Lung (tissue), 16 donors: Measurements from ENCODE around the gene DDX49. TPM values are rescaled to one million over a fixed set of nuclear protein-coding genes. Genes with fewer than 3 reads are reported as not detected.

Source experiments
- ATAC-seq: fragments of 200-7000 bp; cut with Tn5 transposase; one replicate; pipeline ENCODE4 v1.9.1; 2020; ENCODE audit warnings: moderate number of reproducible peaks; ENCODE audit not compliant: insufficient read depth, low FRiP score
- DNase-seq, 3 donors: peaks; one replicate each; pipeline ENCODE4 v3.0.0-alpha.2; 2013 to 2017
- H3K27ac ChIP-seq, 2 donors: one replicate each; pipeline ENCODE4 v1.5.1; 2013; ENCODE audit warnings: mild to moderate bottlenecking in 2 of 2, moderate library complexity in 2 of 2, control low read depth in 1 of 2, inconsistent platforms in 1 of 2, low read depth in 1 of 2, low read length in 1 of 2
- H3K27me3 ChIP-seq, 3 donors: one replicate each; pipeline ENCODE4 v1.5.1; 2013; ENCODE audit warnings: low read length in 2 of 3; ENCODE audit not compliant: control insufficient read depth in 3 of 3, insufficient read depth in 3 of 3
- H3K36me3 ChIP-seq, 4 donors: one replicate each; pipeline ENCODE4 v1.5.1; 2013; ENCODE audit warnings: low read length in 4 of 4, mild to moderate bottlenecking in 1 of 4, moderate library complexity in 1 of 4; ENCODE audit not compliant: control insufficient read depth in 4 of 4, insufficient read depth in 4 of 4
- H3K4me1 ChIP-seq, 5 donors: one replicate each; pipeline ENCODE4 v1.5.1; 2013; ENCODE audit warnings: low read length in 5 of 5, mild to moderate bottlenecking in 2 of 5, moderate library complexity in 1 of 5; ENCODE audit not compliant: control insufficient read depth in 5 of 5, insufficient read depth in 5 of 5
- H3K4me3 ChIP-seq: one replicate; pipeline ENCODE4 v1.5.1; 2013; ENCODE audit warnings: mild to moderate bottlenecking, control low read depth, moderate library complexity
- H3K9ac ChIP-seq, 2 donors: one replicate each; pipeline ENCODE4 v1.5.1; 2013; ENCODE audit warnings: low read length in 2 of 2, control low read depth in 1 of 2; ENCODE audit not compliant: insufficient read depth in 1 of 2
- H3K9me3 ChIP-seq, 4 donors: one replicate each; pipeline ENCODE4 v1.5.1; 2013; ENCODE audit warnings: low read length in 3 of 4, mild to moderate bottlenecking in 1 of 4, moderate library complexity in 1 of 4; ENCODE audit not compliant: control insufficient read depth in 4 of 4, insufficient read depth in 3 of 4
- WGBS, 2 donors: extraction: QIAGEN DNeasy Blood & Tissue Kit; methylation state at CpG; one replicate each; pipeline ENCODE4 v1.1.7; 2013; 5-methylcytosine and 5-hydroxymethylcytosine counted together
- long read RNA-seq, 5 donors: transcript quantifications; one replicate each; lab custom pipeline, GENCODE V29; 2026
- polyA plus RNA-seq, 2 donors: library from polyadenylated mRNA; stranded (reverse); fragments of 200-250 nt; gene quantifications; one replicate each; pipeline ENCODE4 v1.2.1, GENCODE V29; 2013
- total RNA-seq, 2 donors: library from RNA; depleted of rRNA in 1 of 2; stranded (reverse); fragments of >200 nt in 1 of 2; gene quantifications; one replicate each; pipeline ENCODE4 v1.2.1, GENCODE V29; 2014 to 2021
- TF ChIP-seq, protein P1 (sequence below): IDR thresholded peaks from 2 replicates; pipeline ENCODE4 v1.5.1; 2012; ENCODE audit warnings: mild to moderate bottlenecking; ENCODE audit errors: control extremely low read depth, extremely low read depth
- donor health status: control.
- donor health status: control.
- donor health status: Bipolar disorder and iron deficiency.
- donor health status: healthy.
- donor health status: DM: yes; HTN: yes; CAD: no.

DDX49 gene, protein sequence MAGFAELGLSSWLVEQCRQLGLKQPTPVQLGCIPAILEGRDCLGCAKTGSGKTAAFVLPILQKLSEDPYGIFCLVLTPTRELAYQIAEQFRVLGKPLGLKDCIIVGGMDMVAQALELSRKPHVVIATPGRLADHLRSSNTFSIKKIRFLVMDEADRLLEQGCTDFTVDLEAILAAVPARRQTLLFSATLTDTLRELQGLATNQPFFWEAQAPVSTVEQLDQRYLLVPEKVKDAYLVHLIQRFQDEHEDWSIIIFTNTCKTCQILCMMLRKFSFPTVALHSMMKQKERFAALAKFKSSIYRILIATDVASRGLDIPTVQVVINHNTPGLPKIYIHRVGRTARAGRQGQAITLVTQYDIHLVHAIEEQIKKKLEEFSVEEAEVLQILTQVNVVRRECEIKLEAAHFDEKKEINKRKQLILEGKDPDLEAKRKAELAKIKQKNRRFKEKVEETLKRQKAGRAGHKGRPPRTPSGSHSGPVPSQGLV
- 10 to 100 TPM; 32.2 to 59.8 TPM for total RNA-seq
- polyA plus RNA-seq: 10 to 100 TPM; 52.6 to 69.1 TPM
- long read RNA-seq, donor 1, transcript DDX49-201 (13 exons, 1,830 nt): major isoform, 13 of 72 reads
- long read RNA-seq, donor 1, partial matches to known transcripts: 49 of 72 reads
- long read RNA-seq, donor 1, other reads (novel, unspliced or antisense): 7 of 72 reads
- long read RNA-seq, donor 2, partial matches to known transcripts: 0 of 7 reads
- long read RNA-seq, donor 2, other reads (novel, unspliced or antisense): 0 of 7 reads
- long read RNA-seq, donor 3, partial matches to known transcripts: 5 of 9 reads
- long read RNA-seq, donor 3, other reads (novel, unspliced or antisense): 0 of 9 reads
- long read RNA-seq, donor 4, partial matches to known transcripts: 8 of 13 reads
- long read RNA-seq, donor 4, other reads (novel, unspliced or antisense): 0 of 13 reads
- long read RNA-seq, donor 5, transcript DDX49-201 (13 exons, 1,830 nt): major isoform, 10 of 18 reads
- long read RNA-seq, donor 5, partial matches to known transcripts: 5 of 18 reads
- long read RNA-seq, donor 5, other reads (novel, unspliced or antisense): 0 of 18 reads

DNA sequence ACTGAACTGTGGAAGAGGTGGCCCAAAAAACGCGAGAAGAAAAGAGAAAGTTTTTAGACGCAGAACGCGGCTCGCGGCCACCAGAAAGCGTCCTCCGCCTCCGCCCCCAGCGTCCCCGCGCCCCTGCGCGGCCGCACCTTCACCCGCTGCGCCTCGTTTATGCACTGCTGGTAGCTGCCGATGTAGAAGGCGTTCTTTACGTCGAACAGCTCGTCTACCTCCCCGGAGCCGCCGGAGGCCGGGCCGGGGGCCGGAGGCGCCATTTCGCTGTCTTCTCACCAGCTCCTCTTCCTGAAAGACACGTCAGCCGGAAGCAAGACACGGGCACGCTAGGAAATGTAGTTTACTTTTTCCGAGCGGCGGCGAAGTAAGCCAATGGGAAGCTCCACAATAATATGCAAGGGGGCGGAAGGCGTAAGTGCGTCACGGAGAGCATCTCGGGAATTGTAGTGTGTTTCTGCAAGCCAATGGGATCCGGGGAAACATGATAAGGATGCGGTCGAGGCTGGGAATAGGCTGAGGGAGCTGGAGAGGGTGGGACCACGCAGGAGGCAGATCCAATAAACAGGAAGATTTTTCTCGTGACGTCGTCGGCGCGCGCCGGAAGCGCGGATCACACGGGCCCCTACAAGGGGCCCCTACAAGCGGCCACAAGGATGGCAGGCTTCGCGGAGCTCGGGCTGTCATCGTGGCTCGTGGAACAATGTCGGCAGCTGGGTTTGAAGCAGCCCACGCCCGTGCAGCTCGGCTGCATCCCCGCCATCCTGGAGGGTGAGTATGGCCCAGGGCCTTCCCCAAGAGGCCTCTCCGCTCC lies at the start of gene DDX49, which contains the start of gene COPE:
Gene DDX49 (plus strand): TSS at position 630 of the 814 bp plus-strand sequence. CDS start 27 bp downstream, at position 657.
Gene COPE (minus strand): TSS at position 302 of the 814 bp plus-strand sequence. CDS start 39 bp downstream, at position 263.
- Histone ChIP-seq H3K27me3 (no peaks in the 10 kb centered on the region), H3K36me3 (peaks cover under 1 to 38% (median 15%) of the 10 kb centered on the region in 4 donors), H3K4me3 (peak within 1 kb of the TSS; percentile 95), H3K9ac (peak within 1 kb of the TSS; percentile 91), H3K27ac (peak within 1 kb of the TSS; percentile 94), H3K9me3 (no peaks in the 10 kb centered on the region), H3K4me1 (peaks cover 0 to 21% (median 6%) of the 10 kb centered on the region in 5 donors)
- 0 to 1% methylated on average over 72 of the region's 72 CpGs for WGBS, 2 donors
- DNase-seq (peak; percentile 99 to 100 (median 100)), ATAC-seq (peak; percentile 98)
- TF ChIP-seq, protein P1, sequence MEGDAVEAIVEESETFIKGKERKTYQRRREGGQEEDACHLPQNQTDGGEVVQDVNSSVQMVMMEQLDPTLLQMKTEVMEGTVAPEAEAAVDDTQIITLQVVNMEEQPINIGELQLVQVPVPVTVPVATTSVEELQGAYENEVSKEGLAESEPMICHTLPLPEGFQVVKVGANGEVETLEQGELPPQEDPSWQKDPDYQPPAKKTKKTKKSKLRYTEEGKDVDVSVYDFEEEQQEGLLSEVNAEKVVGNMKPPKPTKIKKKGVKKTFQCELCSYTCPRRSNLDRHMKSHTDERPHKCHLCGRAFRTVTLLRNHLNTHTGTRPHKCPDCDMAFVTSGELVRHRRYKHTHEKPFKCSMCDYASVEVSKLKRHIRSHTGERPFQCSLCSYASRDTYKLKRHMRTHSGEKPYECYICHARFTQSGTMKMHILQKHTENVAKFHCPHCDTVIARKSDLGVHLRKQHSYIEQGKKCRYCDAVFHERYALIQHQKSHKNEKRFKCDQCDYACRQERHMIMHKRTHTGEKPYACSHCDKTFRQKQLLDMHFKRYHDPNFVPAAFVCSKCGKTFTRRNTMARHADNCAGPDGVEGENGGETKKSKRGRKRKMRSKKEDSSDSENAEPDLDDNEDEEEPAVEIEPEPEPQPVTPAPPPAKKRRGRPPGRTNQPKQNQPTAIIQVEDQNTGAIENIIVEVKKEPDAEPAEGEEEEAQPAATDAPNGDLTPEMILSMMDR: no peak

DNA sequence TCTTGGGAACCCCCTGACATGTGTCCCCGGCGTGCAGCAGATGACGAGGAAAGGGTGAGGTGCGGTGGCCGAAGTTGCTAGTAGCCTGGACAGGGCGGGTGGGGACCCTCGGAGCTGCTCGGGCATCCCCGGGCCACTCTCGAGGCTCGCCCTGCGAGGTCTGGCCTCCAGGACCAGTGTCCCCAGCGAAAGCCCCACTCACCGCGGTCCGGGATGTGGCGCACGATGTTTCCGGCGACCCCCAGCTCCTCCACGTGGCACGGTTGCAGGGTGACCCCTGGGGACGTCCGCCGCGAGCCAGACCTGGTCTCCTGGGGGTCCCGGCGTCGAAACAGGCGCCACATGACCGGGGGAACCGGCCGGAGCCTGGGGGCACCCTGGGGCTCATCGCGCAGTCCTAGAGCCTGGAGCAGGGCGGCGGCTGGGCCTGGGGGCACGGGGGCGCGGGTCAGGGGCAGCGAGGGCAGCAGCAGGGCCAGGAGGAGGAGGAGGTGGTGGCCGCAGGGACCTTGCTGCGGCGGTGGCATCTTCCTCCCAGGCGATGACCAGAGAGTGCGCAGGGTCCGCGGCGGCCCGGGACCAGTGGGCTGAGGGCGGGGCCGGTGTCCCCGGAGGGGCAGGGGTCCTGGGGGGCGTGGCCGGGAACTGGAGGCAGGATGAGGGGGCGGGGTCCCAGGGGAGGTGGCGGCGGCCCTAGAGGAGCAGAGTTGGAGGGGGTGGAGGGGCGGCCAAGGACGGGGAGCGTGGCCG lies 49.6 kb upstream of the DDX49 start:
- Histone ChIP-seq H3K27ac (no peak overlapping the region), H3K9ac (no peak overlapping the region), H3K4me3 (peak overlapping the region; percentile 9), H3K4me1 (peaks cover 0 to 9% (median 3%) of the 10 kb centered on the region in 5 donors), H3K9me3 (no peaks in the 10 kb centered on the region), H3K27me3 (peaks cover 0 to 19% (median 12%) of the 10 kb centered on the region in 3 donors), H3K36me3 (peaks cover 0 to 29% (median 14%) of the 10 kb centered on the region in 4 donors)
- TF ChIP-seq, protein P1: no peak
- 7 to 15% methylated on average over 59 to 62 of the region's 62 CpGs for WGBS, 2 donors
- DNase-seq (no peak), ATAC-seq (no peak)
